ENCODE results near the gene RRM1. TPM values are rescaled to one million over a fixed set of nuclear protein-coding genes. Genes with fewer than 3 reads are reported as not detected.

The RRM1 gene
- total and polyA plus RNA-seq, 9 of the 15 experiments (the other 6 are each of a cell fraction or from before 2014, with no cell fraction given): 113 to 270 (median 163) TPM

GRCh38 chr11:4060182-4060923 is 34.2 kb upstream of the RRM1 start (continued):
- TF ChIP-seq ZNF277 (CRISPR knock-in tag; IDR thresholded peaks at IDR 0.05; ENCODE audit: borderline replicate concordance): no peak
- no peak for TF ChIP-seq MXI1 (IDR thresholded peaks at IDR 0.05; ENCODE audit: low read depth, low read length)
- TF ChIP-seq DNMT1 (IDR thresholded peaks at IDR 0.05): no peak

- ATAC-seq (no peak), DNase-seq (ENCODE audit: extremely low read depth in 1 of 4, low spot score in 3 of 4) (no peak), FAIRE-seq (no peak)
- no peak overlapping the region for H2AFZ ChIP-seq (ENCODE audit: low read depth, low read length)
- H3K4me3 ChIP-seq: no peak overlapping the region
- H3K4me2 ChIP-seq (ENCODE audit: insufficient read depth, low read length): no peak overlapping the region
- no peaks in the 10 kb centered on the region for H3K9me3 ChIP-seq (replicated peaks; ENCODE audit: control insufficient read depth, insufficient read depth, low read depth, low read length)
- CTCF ChIA-PET (ENCODE audit: low intra/inter-chr PET ratio): no interaction called here
- in situ Hi-C loops (cut with MboI): no loop called here
- no peak overlapping the region for H3K27ac ChIP-seq (ENCODE audit: extremely low read depth, low read depth, low read length)
- BruUV-seq (replicated peaks): no TSS peak
- H3K27me3 ChIP-seq (ENCODE audit: control insufficient read depth in 2 of 2, insufficient read depth in 2 of 2, low read length in 2 of 2): no peaks in the 10 kb centered on the region
- H3K9ac ChIP-seq (ENCODE audit: insufficient read depth in 1 of 2, low read depth in 2 of 2, low read length in 2 of 2): no peak overlapping the region
- 0 out of 2 replicates have a peak, but pooled peaks cover 3% of the 10 kb centered on the region for H4K20me1 ChIP-seq (replicated peaks; ENCODE audit: control insufficient read depth, insufficient read depth, low read length)
- POLR2A ChIA-PET: interaction anchor here (0.5 kb wide), 1 partner anchor 1008 kb away, joined by 3 read pairs; no protein-coding TSS in a partner anchor
- no peaks in the 10 kb centered on the region for H3K9me1 ChIP-seq (ENCODE audit: control insufficient read depth, insufficient read depth, low read length)
- no peaks in the 10 kb centered on the region for H3K79me2 ChIP-seq (ENCODE audit: control insufficient read depth, insufficient read depth, low read length)
- 58% methylated on average over 1 of the region's 1 CpG for WGBS (ENCODE audit: insufficient coverage, low coverage, missing lambda C conversion rate)
- peaks cover 42% of the 10 kb centered on the region for H3K36me3 ChIP-seq (ENCODE audit: control insufficient read depth, insufficient read depth, low read length)
- no peaks in the 10 kb centered on the region for H3K4me1 ChIP-seq (replicated peaks in 1 of 2; ENCODE audit: control insufficient read depth in 2 of 2, insufficient read depth in 2 of 2, low read length in 2 of 2)
- intact Hi-C loops (cut with micrococcal nuclease): no loop called here
- TF ChIP-seq ZNF655 (CRISPR knock-in tag; IDR thresholded peaks at IDR 0.05) (no peak), PHF20 (IDR thresholded peaks at IDR 0.05; ENCODE audit: partially characterized antibody) (no peak), KLF16 (IDR thresholded peaks at IDR 0.05) (no peak), FOSL1 (tag; conservative IDR thresholded peaks at IDR 0.05) (no peak), CHD4 (IDR thresholded peaks at IDR 0.05; ENCODE audit: insufficient read depth, insufficient replicate concordance, low read depth, low read length, poor library complexity, severe bottlenecking) (no peak), RREB1 (CRISPR knock-in tag; IDR thresholded peaks at IDR 0.05) (no peak), KDM4B (IDR thresholded peaks at IDR 0.05; ENCODE audit: borderline replicate concordance in 2 of 2, low read depth in 1 of 2) (no peak), CHCHD3 (CRISPR knock-in tag; IDR thresholded peaks at IDR 0.05) (no peak), ESRRB (CRISPR knock-in tag; IDR thresholded peaks at IDR 0.05; ENCODE audit: borderline replicate concordance) (no peak)
Measured at GRCh38 chr11:4061700-4062099, 32.9 kb upstream of the RRM1 start.
